IMR-90 (cell line): ENCODE measurements around the gene EXD1. TPM values are rescaled to one million over a fixed set of nuclear protein-coding genes. Genes with fewer than 3 reads are reported as not detected.

Experiments used
- ATAC-seq: fragments of 200-7000 bp; cut with Tn5 transposase; 2 replicates; pipeline ENCODE4 v1.9.1; 2020; ENCODE audit warnings: low read depth, mild to moderate bottlenecking, moderate library complexity
- BruUV-seq: library from RNA; stranded (reverse); fragments of 400-500 nt; replicated peaks from 2 replicates; lab custom pipeline; 2021; lab: Mats Ljungman, UMichigan
- CTCF ChIA-PET: fragments of 300-600 bp; formaldehyde crosslinking; extraction: SDS; loops from one replicate; lab custom pipeline; 2021; ENCODE audit warnings: antibody characterized with exemption; lab: Yijun Ruan, JAX
- POLR2A ChIA-PET: fragments of 300-600 bp; sonication (Branson Sonifier 250); formaldehyde crosslinking; loops from one replicate; lab custom pipeline; 2022; ENCODE audit warnings: antibody characterized with exemption; ENCODE audit not compliant: unreplicated experiment; lab: Charles Lee
- DNase-seq: peaks from one replicate; pipeline ENCODE4 v3.0.0; 2013
- H2AFZ ChIP-seq: replicated peaks from 2 replicates; pipeline ENCODE3; 2013; ENCODE audit warnings: low read length, mild to moderate bottlenecking; ENCODE audit not compliant: poor library complexity
- H2AK5ac ChIP-seq: 2 replicates; pipeline ENCODE4 v1.6.1; 2013; ENCODE audit warnings: low read depth, low read length, inconsistent platforms
- H2AK9ac ChIP-seq: replicated peaks from 2 replicates; pipeline ENCODE3; 2013; ENCODE audit warnings: mild to moderate bottlenecking, low read depth, low read length, moderate library complexity; ENCODE audit not compliant: poor library complexity
- H2BK120ac ChIP-seq: 2 replicates; pipeline ENCODE4 v1.6.1; 2013; ENCODE audit warnings: low read depth, low read length, inconsistent platforms
- H2BK15ac ChIP-seq: 3 replicates; pipeline ENCODE4 v1.6.1; 2013; ENCODE audit warnings: low read depth, low read length, inconsistent platforms
- H2BK20ac ChIP-seq: 2 replicates; pipeline ENCODE4 v1.6.1; 2013; ENCODE audit warnings: low read depth, mild to moderate bottlenecking, inconsistent platforms, low read length, moderate library complexity
- H2BK5ac ChIP-seq: 2 replicates; pipeline ENCODE4 v1.6.1; 2013; ENCODE audit warnings: mild to moderate bottlenecking, low read depth, low read length, inconsistent platforms; ENCODE audit not compliant: poor library complexity, severe bottlenecking
- H3K14ac ChIP-seq: replicated peaks from 2 replicates; pipeline ENCODE4 v1.6.1; 2013; ENCODE audit warnings: low read depth, low read length, inconsistent platforms
- H3K18ac ChIP-seq: 2 replicates; pipeline ENCODE4 v1.6.1; 2013; ENCODE audit warnings: low read depth, low read length, control low read depth
- H3K23ac ChIP-seq: 2 replicates; pipeline ENCODE4 v1.6.1; 2013; ENCODE audit warnings: low read depth, low read length, inconsistent platforms
- H3K27ac ChIP-seq: 2 replicates; pipeline ENCODE4 v1.5.1; 2013; ENCODE audit warnings: mild to moderate bottlenecking, control low read depth, low read length; ENCODE audit not compliant: insufficient read depth
- H3K27me3 ChIP-seq: 2 replicates; pipeline ENCODE4 v1.6.1; 2013; ENCODE audit warnings: low read length; ENCODE audit not compliant: control insufficient read depth, insufficient read depth
- H3K36me3 ChIP-seq: 2 replicates; pipeline ENCODE4 v1.6.1; 2013; ENCODE audit warnings: low read length, mixed read lengths; ENCODE audit not compliant: control insufficient read depth, insufficient read depth
- H3K4ac ChIP-seq: 2 replicates; pipeline ENCODE4 v1.6.1; 2013; ENCODE audit warnings: low read depth, low read length, inconsistent platforms
- H3K4me1 ChIP-seq: 2 replicates; pipeline ENCODE4 v1.6.1; 2013; ENCODE audit warnings: low read length, mixed read lengths; ENCODE audit not compliant: control insufficient read depth, insufficient read depth
- H3K4me2 ChIP-seq: 2 replicates; pipeline ENCODE4 v1.6.1; 2013; ENCODE audit warnings: low read depth, mild to moderate bottlenecking, control low read depth, low read length, moderate library complexity
- H3K4me3 ChIP-seq: 2 replicates; pipeline ENCODE4 v1.5.1; 2013; ENCODE audit warnings: low read depth, mild to moderate bottlenecking, control low read depth, low read length, moderate library complexity; ENCODE audit not compliant: insufficient read depth
- H3K56ac ChIP-seq: 2 replicates; pipeline ENCODE4 v1.6.1; 2013; ENCODE audit warnings: low read length, inconsistent platforms; ENCODE audit not compliant: insufficient read depth; ENCODE audit errors: extremely low read depth
- H3K79me1 ChIP-seq, 2 experiments: 2 replicates each; pipeline ENCODE4 v1.6.1; 2013; ENCODE audit warnings: low read length in 2 of 2, inconsistent platforms in 1 of 2, low read depth in 1 of 2
- H3K9ac ChIP-seq: 2 replicates; pipeline ENCODE4 v1.6.1; 2013; ENCODE audit warnings: low read depth, low read length, control low read depth
- H3K9me1 ChIP-seq: 2 replicates; pipeline ENCODE4 v1.6.1; 2013; ENCODE audit warnings: low read length, inconsistent platforms; ENCODE audit not compliant: insufficient read depth
- H3K9me3 ChIP-seq: 2 replicates; pipeline ENCODE4 v1.6.1; 2013; ENCODE audit warnings: low read length; ENCODE audit not compliant: control insufficient read depth, insufficient read depth
- H4K20me1 ChIP-seq: 2 replicates; pipeline ENCODE4 v1.6.1; 2013; ENCODE audit warnings: low read length, inconsistent platforms; ENCODE audit not compliant: insufficient read depth
- H4K5ac ChIP-seq: 2 replicates; pipeline ENCODE4 v1.6.1; 2013; ENCODE audit warnings: mild to moderate bottlenecking, low read depth, low read length, control low read depth
- H4K8ac ChIP-seq, 2 experiments: 2 replicates each; pipeline ENCODE4 v1.6.1; 2013; ENCODE audit warnings: low read depth in 2 of 2, low read length in 2 of 2, control low read depth in 1 of 2, inconsistent platforms in 1 of 2
- H4K91ac ChIP-seq: 2 replicates; pipeline ENCODE4 v1.6.1; 2013; ENCODE audit warnings: low read depth, low read length, inconsistent platforms; ENCODE audit not compliant: insufficient read depth
- FOS ChIP-seq: fragments of 150-350 bp; IDR thresholded peaks from 2 replicates; pipeline ENCODE4 v1.6.1; 2016; ENCODE audit warnings: low read depth, low read length
- RCOR1 ChIP-seq: IDR thresholded peaks from 2 replicates; pipeline ENCODE4 v1.6.1; 2012; ENCODE audit warnings: mild to moderate bottlenecking, low read length, improper control_type of control experiment; ENCODE audit not compliant: insufficient replicate concordance
- SMC3 ChIP-seq: fragments of 150-350 bp; IDR thresholded peaks from 2 replicates; pipeline ENCODE4 v1.6.1; 2016; ENCODE audit warnings: low read depth, mild to moderate bottlenecking, antibody characterized with exemption, low read length, moderate library complexity
- WGBS, 2 experiments: methylation state at CpG; one replicate each; pipeline versions ENCODE4 v1.1.5 to v1.1.7; 2013; ENCODE audit warnings: missing lambda C conversion rate in 2 of 2; ENCODE audit not compliant: insufficient read length in 1 of 2; ENCODE audit errors: extremely low coverage in 2 of 2; 5-methylcytosine and 5-hydroxymethylcytosine counted together
- dilution Hi-C: fragments of 300-500 bp; cut with HindIII; formaldehyde crosslinking; loops from one replicate; pipeline ENCODE4 v1.14.3; 2018; ENCODE audit warnings: low sequenced_read_pairs; ENCODE audit not compliant: unreplicated experiment
- in situ Hi-C: fragments of 300-500 bp; cut with MboI; formaldehyde crosslinking; loops from 3 replicates; pipeline ENCODE4 v1.14.3; 2019; ENCODE audit warnings: low sequenced_read_pairs, inconsistent platforms, mixed read lengths
- intact Hi-C: fragments of 100-400 bp; cut with micrococcal nuclease; formaldehyde crosslinking; loops from 2 replicates; pipeline ENCODE4 v1.10.0; 2022
- polyA plus RNA-seq, 3 experiments: library from polyadenylated mRNA; depleted of rRNA; stranded (reverse); fragments of >200 nt; gene quantifications; 2 replicates each; pipeline ENCODE4 v1.2.3, GENCODE V29; 2012; ENCODE audit warnings: low replicate concordance in 1 of 3
- total RNA-seq: library from RNA; depleted of rRNA; stranded (reverse); fragments of >200 nt; gene quantifications from 2 replicates; pipeline ENCODE4 v1.2.3, GENCODE V29; 2012
- TF ChIP-seq, protein P1 (sequence below): fragments of 150-350 bp; IDR thresholded peaks from 2 replicates; pipeline ENCODE4 v1.6.1; 2017; ENCODE audit warnings: mild to moderate bottlenecking, antibody characterized with exemption, low read length, low read depth

EXD1 gene
- total and polyA plus RNA-seq, 2 of the 4 experiments (the other 2 are of a cell fraction): not detected

DNA sequence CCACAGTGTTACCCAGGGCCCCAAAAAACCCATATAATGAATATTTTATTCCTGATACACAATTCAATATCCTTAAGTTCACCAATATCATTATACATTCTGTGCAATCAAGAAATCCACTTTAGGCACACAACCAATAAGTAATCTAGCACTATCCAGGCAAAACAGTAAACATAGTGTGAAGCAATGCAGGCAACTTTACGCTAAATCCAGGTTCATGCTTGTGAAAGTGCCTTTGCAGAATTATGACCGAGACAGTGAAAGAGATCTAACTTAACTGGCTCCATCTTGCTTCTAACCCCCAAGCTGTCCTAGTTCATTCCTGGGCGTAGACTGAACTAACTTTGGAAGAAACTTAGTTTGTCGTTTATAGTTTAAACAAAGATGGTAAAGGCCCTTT is 80.3 kb downstream of the EXD1 start:
- Histone ChIP-seq H2AFZ (no peak overlapping the region), H2AK5ac (no peak overlapping the region), H4K5ac (no peak overlapping the region), H3K56ac (no peak overlapping the region), H2BK15ac (no peak overlapping the region), H3K4me2 (no peak overlapping the region), H3K4me3 (no peak overlapping the region), H3K18ac (no peak overlapping the region), H2BK5ac (no peak overlapping the region), H2AK9ac (no peak overlapping the region), H4K91ac (no peak overlapping the region), H3K4me1 (no peaks in the 10 kb centered on the region), H4K20me1 (no peaks in the 10 kb centered on the region), H3K14ac (no peak overlapping the region), H3K27me3 (no peaks in the 10 kb centered on the region), H4K8ac (no peak overlapping the region), H3K27ac (no peak overlapping the region), H3K23ac (no peak overlapping the region), H3K36me3 (no peaks in the 10 kb centered on the region), H3K9me3 (no peaks in the 10 kb centered on the region), H2BK120ac (peak overlapping the region; percentile 0; the same call in 1 of the 2 replicates), H3K79me1 (no peaks in the 10 kb centered on the region), H3K9me1 (peaks cover 5% of the 10 kb centered on the region; the same call in 1 of the 2 replicates), H3K4ac (no peak overlapping the region), H3K9ac (no peak overlapping the region), H2BK20ac (no peak overlapping the region)
- dilution Hi-C loops (no loop called here), intact Hi-C loops (no loop called here), in situ Hi-C loops (no loop called here)
- ChIA-PET POLR2A (no interaction called here), CTCF (no interaction called here)
- no CpG with 5 or more reads among the region's 4 CpGs for WGBS, 2 experiments
- DNase-seq (no peak), ATAC-seq (peak; percentile 11; the same call in 1 of the 2 replicates)
- TF ChIP-seq, protein P1, sequence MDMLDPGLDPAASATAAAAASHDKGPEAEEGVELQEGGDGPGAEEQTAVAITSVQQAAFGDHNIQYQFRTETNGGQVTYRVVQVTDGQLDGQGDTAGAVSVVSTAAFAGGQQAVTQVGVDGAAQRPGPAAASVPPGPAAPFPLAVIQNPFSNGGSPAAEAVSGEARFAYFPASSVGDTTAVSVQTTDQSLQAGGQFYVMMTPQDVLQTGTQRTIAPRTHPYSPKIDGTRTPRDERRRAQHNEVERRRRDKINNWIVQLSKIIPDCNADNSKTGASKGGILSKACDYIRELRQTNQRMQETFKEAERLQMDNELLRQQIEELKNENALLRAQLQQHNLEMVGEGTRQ: no peak
- no peak for TF ChIP-seq RCOR1
- no peak for TF ChIP-seq SMC3
- TF ChIP-seq FOS: no peak
- BruUV-seq: no TSS peak
